ENCODE results near the gene RTL9. TPM values are rescaled to one million over a fixed set of nuclear protein-coding genes. Genes with fewer than 3 reads are reported as not detected.

RTL9 gene
- total RNA-seq, 2 donors from 2014 or later, result not detected

DNA sequence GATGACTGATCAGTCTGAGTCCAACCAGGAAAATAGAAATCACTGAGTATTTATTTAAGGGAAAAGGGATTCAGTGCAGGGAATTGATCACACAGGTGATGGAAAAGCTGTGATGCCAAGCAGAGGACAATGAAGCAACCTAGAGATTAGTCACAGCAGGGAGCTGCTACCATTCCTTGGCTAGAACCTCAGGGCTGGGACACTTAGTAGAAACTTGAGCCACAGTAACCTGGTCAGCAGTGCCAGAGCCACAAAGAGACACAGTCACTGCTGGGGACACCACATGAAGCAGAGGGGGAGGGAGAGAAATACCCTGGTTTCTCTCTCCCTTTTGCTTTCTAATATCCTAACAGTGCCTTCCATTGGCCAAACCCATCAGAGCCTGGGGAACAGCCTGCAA lies 38.7 kb downstream of the RTL9 start:
- H3K4me3 ChIP-seq, result no peak overlapping the region
- no peaks in the 10 kb centered on the region for H3K27me3 ChIP-seq
- DNase-seq (no peak), ATAC-seq (no peak)
- TF ChIP-seq, protein P1, sequence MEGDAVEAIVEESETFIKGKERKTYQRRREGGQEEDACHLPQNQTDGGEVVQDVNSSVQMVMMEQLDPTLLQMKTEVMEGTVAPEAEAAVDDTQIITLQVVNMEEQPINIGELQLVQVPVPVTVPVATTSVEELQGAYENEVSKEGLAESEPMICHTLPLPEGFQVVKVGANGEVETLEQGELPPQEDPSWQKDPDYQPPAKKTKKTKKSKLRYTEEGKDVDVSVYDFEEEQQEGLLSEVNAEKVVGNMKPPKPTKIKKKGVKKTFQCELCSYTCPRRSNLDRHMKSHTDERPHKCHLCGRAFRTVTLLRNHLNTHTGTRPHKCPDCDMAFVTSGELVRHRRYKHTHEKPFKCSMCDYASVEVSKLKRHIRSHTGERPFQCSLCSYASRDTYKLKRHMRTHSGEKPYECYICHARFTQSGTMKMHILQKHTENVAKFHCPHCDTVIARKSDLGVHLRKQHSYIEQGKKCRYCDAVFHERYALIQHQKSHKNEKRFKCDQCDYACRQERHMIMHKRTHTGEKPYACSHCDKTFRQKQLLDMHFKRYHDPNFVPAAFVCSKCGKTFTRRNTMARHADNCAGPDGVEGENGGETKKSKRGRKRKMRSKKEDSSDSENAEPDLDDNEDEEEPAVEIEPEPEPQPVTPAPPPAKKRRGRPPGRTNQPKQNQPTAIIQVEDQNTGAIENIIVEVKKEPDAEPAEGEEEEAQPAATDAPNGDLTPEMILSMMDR (IDR thresholded peaks at IDR 0.05), result no peak
- TF ChIP-seq POLR2A (IDR thresholded peaks at IDR 0.05), result no peak
- no peaks in the 10 kb centered on the region for H3K9me3 ChIP-seq
- no peaks in the 10 kb centered on the region for H3K36me3 ChIP-seq (replicated peaks in 1 of 2; ENCODE audit: insufficient read depth in 1 of 2, low read depth in 2 of 2)
- no peaks in the 10 kb centered on the region for H3K4me1 ChIP-seq
- intact Hi-C loops (cut with DNase I), result no loop called here
- H3K27ac ChIP-seq, result no peak overlapping the region

DNA sequence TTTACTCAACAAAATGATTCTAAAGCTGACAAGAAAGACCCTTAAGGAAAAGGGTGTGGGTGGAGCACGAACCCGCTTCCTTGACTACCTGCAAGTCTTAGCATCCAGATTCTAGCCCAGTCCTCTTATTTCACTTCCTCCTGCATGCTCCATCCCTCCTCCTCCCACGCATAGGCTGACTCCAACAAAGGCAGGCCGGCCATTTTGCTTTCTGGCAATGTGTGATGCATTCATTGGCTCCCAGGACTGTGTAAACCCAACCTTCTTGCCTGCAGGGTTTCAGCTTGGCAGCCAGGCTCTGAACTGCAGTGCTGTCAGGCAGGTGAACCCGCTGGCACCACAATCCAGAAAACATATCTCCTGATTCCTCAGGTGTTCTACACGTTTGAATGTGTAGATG lies 39.3 kb downstream of the RTL9 start:
- no peaks in the 10 kb centered on the region for H3K27me3 ChIP-seq

DNA sequence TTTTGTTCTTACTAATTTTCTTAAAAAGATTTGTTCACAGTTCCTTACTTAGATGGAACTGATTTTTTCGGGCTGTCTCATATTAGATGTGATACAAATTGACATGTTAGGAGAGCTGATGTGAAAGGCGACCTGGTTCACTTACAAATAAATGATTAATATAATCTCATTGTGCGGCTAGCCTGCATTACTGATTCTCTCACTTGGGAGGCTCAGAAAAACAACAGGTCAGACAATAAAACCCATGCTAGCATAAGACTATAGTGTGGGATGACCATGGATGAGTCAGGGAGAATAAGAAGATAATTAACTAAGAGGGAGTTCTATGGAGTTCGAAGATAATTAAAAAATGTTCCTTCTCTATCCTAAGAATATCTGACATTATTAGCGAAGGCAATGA lies 40.8 kb downstream of the RTL9 start:
- Histone ChIP-seq H3K9me3 (no peaks in the 10 kb centered on the region), H3K4me1 (no peaks in the 10 kb centered on the region), H3K4me3 (no peak overlapping the region), H3K27me3 (no peaks in the 10 kb centered on the region), H3K36me3 (replicated peaks in 1 of 2; ENCODE audit: insufficient read depth in 1 of 2, low read depth in 2 of 2) (no peaks in the 10 kb centered on the region), H3K27ac (no peak overlapping the region)
- ATAC-seq (no peak), DNase-seq (no peak)
- TF ChIP-seq, protein P1 (IDR thresholded peaks at IDR 0.05), result no peak
- no peak for TF ChIP-seq POLR2A (IDR thresholded peaks at IDR 0.05)
- 80 to 86% methylated on average over 5 of the region's 5 CpGs for WGBS, 2 donors
- intact Hi-C loops (cut with DNase I), result no loop called here

More for the DNA sequence above, 39.3 kb downstream of the RTL9 start:
- Histone ChIP-seq H3K9me3 (no peaks in the 10 kb centered on the region), H3K4me3 (no peak overlapping the region), H3K36me3 (replicated peaks in 1 of 2; ENCODE audit: insufficient read depth in 1 of 2, low read depth in 2 of 2) (no peaks in the 10 kb centered on the region), H3K27ac (no peak overlapping the region), H3K4me1 (no peaks in the 10 kb centered on the region)
- intact Hi-C loops (cut with DNase I), result no loop called here
- DNase-seq, result no peak
- no peak for ATAC-seq
- 86 to 97% methylated on average over 5 to 6 of the region's 6 CpGs for WGBS, 2 donors
- TF ChIP-seq, protein P1 (IDR thresholded peaks at IDR 0.05), result no peak
- TF ChIP-seq POLR2A (IDR thresholded peaks at IDR 0.05), result no peak

DNA sequence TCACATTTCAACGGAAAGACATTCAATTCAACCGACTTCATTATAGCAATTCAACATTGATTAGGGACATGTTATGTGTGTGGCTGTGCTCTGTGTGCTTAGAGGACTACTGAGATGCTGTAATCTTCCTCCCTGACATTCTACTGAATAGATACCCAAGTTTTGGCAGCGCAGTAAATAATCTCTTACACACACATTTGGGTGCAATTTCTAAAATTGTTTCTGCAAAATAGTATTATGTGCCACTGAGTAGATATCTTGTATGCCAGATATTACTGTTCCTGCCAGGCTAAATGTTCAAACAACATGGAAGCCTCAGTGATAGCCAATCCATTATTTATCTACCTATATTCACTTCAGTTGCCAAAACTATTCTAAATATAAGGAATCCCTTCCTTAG lies 41.3 kb downstream of the RTL9 start:
- intact Hi-C loops (cut with DNase I), result no loop called here

DNA sequence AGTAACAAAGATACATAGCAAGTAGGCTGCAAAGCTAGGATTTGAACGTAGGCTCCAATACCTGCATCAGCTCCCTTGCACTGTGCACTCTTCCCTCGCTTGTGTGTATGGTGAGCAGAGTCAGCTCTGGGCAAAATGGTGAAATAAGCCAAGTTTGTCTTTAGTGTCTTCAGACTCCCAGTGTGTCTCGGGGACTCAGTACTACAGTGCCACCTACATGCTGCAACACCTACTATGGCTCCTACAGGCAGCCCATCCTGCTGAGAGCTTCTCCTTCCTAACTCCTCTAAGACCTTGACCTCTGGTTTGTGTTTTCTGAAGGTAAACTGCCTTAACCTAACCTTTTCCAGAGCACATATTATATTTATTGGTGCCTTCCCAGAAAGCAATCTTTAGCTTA lies 42.5 kb downstream of the RTL9 start:
- Histone ChIP-seq H3K27me3 (no peaks in the 10 kb centered on the region), H3K4me3 (no peak overlapping the region), H3K36me3 (replicated peaks in 1 of 2; ENCODE audit: insufficient read depth in 1 of 2, low read depth in 2 of 2) (no peaks in the 10 kb centered on the region), H3K4me1 (no peaks in the 10 kb centered on the region), H3K27ac (no peak overlapping the region), H3K9me3 (no peaks in the 10 kb centered on the region)
- 77 to 84% methylated on average over 3 of the region's 3 CpGs for WGBS, 2 donors
- DNase-seq (no peak), ATAC-seq (no peak)
- intact Hi-C loops (cut with DNase I), result no loop called here
- TF ChIP-seq POLR2A (IDR thresholded peaks at IDR 0.05), result no peak
- TF ChIP-seq, protein P1 (IDR thresholded peaks at IDR 0.05), result no peak

More for the DNA sequence above, 41.3 kb downstream of the RTL9 start:
- ATAC-seq, result no peak
- H3K9me3 ChIP-seq, result no peaks in the 10 kb centered on the region
- no peak overlapping the region for H3K4me3 ChIP-seq
- TF ChIP-seq POLR2A (IDR thresholded peaks at IDR 0.05), result no peak
- TF ChIP-seq, protein P1 (IDR thresholded peaks at IDR 0.05), result no peak
- no peak overlapping the region for H3K27ac ChIP-seq
- no peaks in the 10 kb centered on the region for H3K36me3 ChIP-seq (replicated peaks in 1 of 2; ENCODE audit: insufficient read depth in 1 of 2, low read depth in 2 of 2)
- no peak for DNase-seq
- no peaks in the 10 kb centered on the region for H3K27me3 ChIP-seq
- no peaks in the 10 kb centered on the region for H3K4me1 ChIP-seq
- 73 to 84% methylated on average over 3 of the region's 3 CpGs for WGBS, 2 donors
